Measurements from ENCODE around the gene TSPOAP1.

- TF ChIP-seq POLR2A (IDR thresholded peaks at IDR 0.05) (no peak), CTCF (IDR thresholded peaks at IDR 0.05) (no peak)
Observed at GRCh38 chr17:58302171-58302918, 26.2 kb downstream of the TSPOAP1 start.
